Glomerular endothelial cell (primary cell): ENCODE data around the gene SPACA5B. TPM values are rescaled to one million over a fixed set of nuclear protein-coding genes. Genes with fewer than 3 reads are reported as not detected.
"Not testable (repeated sequence)": the region's sequence is repeated elsewhere in the genome, so short reads cannot be mapped to it uniquely, and the experiment has no call there.

Experiments used
- DNase-seq: peaks from one replicate; pipeline ENCODE4 v3.0.0-alpha.2; 2011; ENCODE audit warnings: low read depth, low spot score; ENCODE audit errors: extremely low read depth
- total RNA-seq: library from RNA; depleted of rRNA; stranded (reverse); fragments of >200 nt; gene quantifications from 2 replicates; pipeline ENCODE4 v1.2.3, GENCODE V29; 2015

The SPACA5B gene
- total RNA-seq: not detected in 2 replicates

DNA sequence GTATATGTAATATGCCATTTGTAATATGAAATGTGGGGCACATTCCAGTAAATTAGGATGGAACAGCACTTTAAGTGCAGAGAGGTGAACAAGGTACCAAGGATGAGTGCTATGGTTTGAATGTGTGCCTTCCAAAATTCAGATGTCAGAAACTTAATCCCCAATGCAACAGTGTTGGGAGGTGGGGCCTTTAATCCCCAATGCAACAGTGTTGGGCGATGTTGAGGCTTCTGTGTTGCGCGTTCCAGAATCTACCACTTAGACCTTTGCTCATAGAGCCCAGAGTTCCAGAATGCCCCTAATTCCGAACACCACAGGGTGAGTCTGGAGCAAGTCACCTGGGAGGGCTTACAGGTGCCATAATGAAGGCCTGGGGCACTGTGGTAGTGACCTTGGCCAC lies at the start of gene SPACA5B:
Gene SPACA5B (plus strand): TSS at position 301 of the 400 bp plus-strand sequence. CDS start 62 bp downstream, at position 363.
- DNase-seq: not testable (repeated sequence)

DNA sequence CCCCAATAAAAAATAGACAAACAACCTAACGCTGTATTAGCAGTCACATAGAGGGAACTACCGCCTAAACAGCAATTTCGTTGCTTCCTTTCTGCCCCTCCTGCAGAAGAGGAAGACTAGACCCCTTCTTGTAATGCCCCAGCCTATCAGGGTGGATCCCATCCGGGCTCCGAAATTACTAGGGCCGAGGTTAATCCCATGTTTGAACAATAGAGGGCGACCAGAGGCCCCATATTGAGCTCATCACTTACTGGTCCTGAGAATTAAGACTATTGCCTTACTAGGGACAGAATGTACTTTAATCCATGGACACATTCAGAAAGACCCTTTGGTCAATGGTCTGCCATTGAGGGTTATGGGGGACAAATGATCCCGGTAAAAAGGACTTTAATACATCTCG lies 47.2 kb upstream of the SPACA5B start:
- DNase-seq: no peak

DNA sequence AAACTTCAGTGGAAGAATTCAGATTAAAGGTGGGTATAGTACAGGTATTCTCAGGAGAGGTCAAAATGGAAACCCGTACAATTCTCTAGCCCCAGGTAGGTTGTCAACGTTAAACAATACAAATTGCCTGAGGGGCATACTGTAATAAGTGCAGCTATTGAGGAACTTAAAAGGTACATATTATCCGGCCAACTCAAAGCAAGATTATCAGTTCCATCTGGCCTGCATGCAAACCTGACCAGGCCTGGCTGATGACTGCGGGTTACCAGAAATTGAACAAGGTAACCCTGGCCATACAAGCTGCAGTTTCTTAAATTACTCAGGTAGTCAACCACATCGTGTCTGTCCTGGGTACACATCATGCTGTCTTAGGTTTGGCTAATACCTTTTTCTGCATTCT lies 46.7 kb upstream of the SPACA5B start:
- no peak for DNase-seq

DNA sequence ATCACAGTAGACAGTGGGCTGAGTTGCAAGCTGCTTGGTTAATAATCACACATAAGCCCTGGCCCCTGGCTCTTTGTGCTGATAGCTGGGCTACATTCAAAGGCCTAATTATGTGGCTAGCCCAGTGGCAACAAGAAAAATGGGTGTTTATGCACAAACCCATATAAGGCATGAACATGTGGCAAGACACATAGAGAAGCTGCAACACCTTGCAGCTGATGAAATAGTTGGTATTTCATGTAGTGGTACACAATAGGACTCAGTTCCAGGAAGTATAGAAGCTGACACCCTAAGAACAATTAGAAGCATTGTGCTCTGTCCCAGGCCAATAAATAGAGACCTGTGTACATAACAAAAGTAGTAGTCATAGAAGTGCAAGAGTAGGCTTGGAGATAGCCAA lies 44.3 kb upstream of the SPACA5B start:
- DNase-seq: no peak

DNA sequence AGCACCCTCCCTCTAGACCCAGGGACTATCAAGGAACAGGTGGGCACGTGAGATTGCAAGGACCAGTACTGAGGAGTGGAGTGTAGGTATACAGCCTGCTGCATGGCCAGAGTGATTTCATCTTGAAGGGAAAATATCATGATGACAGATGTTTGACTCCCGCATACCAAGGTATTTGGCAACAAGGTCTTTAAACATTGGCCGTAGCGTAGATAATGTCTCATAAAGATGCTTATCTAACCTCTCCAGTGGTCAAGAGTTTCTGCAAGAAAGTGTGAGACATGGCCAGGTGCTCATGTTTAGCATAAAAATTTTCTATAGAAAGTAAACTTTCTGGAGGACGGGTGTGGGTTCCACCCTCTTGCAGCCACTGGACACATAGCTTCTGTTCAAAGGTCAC lies 40.3 kb upstream of the SPACA5B start:
- no peak for DNase-seq

DNA sequence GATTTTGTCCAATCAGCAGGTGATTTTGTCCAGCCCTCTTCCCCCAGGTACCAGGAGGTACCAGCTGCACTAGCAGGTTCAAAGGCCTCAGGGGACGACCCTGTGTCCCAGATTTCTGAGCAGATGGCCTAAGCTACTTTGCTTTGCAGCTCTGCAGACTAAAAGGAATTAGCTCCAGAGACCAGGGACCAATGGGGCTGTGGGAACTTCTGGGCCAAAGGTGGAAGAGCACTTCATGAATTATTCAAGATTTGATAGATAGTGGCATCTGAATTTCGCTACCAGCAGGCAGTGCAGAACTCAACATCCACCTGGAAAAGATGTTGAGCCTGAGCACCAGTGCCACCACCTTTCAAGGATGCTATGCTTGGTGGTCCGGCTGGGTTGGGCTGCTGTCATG lies 37.9 kb upstream of the SPACA5B start:
- DNase-seq: not testable (repeated sequence)

DNA sequence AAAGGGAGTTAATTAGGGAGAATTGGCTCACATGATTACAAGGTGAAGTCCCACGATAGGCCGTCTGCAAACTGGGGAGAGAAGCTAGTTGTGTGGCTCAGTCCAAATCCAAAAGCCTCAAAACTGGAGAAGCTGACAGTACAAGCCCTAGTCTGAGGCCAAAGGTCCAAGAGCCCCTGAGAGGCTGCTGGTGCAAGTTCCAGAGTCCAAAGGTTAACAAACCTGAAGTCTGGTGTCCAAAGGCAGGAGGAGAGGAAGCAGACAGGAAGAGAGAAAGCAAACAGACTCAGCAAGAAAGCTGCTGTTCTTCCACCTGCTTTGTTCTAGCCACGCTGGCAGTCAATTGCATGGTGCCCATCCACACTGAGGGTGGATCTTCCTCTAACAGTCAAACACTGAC lies 29.0 kb upstream of the SPACA5B start:
- no peak for DNase-seq

DNA sequence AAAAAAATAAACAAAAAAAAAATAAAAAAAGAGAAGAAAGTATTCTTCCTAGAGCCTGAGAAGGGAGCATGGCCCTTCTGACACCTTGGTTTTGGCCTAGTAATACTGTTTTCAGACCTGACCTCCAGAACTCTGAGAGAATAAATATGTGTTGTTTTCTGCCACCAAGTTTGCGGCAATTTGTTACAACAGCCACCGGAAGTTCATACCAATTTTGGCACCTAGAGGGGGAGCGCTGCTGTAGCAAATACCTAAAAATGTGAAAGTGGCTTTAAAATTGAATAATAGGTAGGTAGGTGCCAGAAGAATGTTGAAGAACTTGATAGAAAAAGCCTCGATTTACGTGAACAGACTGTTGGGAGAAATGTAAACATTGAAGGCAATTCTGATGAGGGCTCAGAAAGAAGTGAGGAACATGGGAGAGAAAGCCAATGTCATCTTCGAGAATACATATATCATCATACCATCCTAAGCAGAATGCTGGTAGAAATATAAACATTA lies 27.5 kb upstream of the SPACA5B start:
- no peak for DNase-seq

DNA sequence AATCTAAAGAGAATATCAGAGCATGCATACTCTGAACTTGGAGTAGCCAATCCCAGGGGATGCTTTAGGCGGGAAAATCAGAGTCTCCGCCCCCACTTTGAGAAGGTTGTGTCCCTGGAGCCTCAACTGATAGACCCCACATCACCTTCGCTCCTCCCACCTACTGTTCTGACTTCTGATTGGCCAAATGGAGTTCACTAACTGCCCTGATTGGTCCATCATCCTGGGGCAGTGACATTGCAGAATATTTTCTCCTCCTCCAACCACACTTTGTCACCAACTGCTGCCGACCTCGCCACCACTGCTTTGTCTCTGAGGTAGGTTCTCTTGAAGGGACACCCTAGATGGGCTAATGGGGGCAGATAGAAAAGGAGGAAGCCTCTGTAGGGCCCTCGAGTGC lies 22.7 kb upstream of the SPACA5B start:
- no peak for DNase-seq

DNA sequence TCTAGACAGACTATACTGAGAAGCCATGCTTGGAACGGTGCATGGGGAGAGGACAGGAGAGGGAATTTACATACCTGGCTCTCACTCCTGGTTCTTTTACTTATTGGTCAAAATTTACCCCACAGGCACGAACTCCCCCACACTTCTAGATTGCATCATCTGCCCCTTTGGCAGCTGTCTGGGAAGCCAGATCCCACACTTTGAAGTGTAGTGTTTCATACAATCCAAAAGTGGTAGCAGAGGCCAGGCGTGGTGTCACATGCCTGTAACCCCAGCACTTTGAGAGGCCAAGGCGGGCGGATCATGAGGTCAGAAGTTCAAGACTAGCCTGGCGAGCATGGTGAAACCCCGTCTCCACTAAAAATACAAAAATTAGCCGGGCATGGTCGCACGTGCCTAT lies 5.1 kb upstream of the SPACA5B start:
- not testable (repeated sequence) for DNase-seq

DNA sequence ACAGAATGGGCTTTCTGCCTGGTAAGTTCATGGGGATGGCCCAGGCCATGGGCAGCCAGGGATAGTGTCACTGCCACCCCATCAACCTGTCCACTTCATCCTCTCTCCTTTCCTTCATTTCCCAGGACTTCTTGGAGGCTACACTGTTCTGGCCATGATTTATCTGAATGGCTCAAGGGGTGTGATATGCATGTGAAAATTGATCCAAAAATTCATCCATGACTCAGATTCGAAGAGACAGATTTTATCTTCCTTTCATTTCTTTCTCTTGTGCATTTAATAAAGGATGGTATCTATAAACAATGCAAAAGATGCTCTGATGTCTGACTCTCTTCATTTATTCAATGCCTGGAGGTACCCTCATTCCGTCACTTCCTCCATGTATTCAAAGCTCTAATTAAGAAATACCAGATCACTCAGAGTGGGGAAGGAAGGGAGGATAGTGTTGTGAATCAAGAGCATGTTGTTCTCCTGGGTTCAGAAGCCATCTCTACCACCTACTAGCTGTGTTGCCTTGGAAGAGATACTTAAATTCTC lies 1.9 kb downstream of the SPACA5B start:
- DNase-seq: not testable (repeated sequence)

DNA sequence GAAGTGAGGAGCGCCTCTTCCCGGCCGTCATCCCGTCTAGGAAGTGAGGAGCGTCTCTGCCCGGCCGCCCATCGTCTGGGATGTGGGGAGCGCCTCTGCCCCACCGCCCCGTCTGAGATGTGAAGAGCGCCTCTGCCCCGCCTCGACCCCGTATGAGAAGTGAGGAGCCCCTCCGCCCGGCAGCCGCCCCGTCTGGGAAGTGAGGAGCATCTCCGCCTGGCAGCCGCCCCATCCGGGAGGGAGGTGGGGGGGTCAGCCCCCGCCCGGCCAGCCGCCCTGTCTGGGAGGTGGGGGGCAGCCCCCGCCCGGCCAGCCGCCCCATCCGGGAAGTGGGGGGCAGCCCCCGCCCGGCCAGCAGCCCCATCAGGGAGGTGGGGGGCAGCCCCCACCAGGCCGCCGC lies 8.7 kb downstream of the SPACA5B start:
- not testable (repeated sequence) for DNase-seq

DNA sequence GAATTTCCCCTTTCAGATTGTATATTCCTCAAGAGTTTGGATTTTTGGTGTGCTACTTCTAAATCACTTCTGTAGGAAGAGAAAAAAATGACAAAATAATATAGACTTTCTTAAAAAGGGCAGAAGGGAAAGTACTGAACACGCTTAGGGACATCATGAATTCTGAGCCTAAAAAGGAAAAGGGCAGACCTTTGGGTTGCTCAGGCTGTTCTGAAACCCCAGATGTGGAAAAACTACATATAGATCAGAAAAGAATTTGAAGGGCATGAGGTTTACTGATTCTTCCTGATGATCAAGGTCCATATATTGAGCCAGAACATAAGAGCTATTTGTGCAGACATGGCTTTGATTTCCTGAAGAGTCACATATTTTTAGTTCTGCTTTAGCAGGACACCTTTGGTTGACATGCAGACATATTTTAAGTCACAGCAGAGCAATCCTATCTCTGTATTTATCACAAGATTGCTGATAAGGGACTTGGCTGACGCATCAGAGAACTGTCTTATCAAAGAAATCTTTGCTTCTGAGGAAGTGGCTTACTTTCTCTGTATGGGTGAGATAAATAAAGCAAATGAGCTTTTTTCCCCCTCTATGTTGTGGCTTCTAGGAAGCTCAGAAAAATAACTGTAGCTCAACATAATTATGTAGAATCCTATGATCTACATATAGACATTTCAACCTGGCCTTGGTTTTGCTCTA lies 11.5 kb downstream of the SPACA5B start:
- DNase-seq: not testable (repeated sequence)

DNA sequence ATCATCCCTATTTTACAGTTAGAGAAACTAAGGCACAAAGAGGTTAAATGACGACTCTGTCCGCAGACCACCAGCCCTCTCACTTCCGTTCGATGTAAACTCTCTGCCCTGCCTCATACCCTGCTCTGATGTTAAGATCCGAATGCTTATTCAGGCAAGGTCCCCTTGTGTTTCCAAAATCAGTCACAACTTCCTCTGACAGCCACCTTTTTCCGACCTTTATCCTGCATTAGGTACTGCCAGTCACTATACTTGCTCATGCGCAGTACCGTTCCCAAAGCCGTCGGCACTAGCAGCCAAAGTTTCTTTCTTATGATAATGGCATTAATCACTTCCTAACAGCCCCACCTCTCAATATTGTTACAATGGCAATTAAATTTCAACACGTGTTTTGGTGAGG lies 12.3 kb downstream of the SPACA5B start:
- not testable (repeated sequence) for DNase-seq

DNA sequence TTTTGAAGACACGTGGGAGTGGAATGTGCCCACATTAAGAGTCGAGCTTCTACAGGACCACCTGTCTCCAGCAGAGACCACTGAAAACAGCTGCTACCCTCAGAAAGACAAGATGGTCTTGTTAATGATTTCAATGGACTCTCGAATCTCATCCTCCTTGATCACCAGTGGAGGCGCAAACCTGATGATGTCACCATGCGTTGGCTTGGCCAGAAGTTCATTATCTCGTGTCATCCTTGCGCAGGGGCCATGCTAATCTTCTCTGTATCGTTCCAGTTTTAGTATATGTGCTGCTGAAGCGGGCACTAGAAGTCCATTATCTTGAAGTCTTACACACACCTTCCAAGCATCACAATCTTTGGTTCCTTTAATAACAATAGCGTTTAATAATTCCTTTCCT lies 23.3 kb downstream of the SPACA5B start:
- DNase-seq: no peak

DNA sequence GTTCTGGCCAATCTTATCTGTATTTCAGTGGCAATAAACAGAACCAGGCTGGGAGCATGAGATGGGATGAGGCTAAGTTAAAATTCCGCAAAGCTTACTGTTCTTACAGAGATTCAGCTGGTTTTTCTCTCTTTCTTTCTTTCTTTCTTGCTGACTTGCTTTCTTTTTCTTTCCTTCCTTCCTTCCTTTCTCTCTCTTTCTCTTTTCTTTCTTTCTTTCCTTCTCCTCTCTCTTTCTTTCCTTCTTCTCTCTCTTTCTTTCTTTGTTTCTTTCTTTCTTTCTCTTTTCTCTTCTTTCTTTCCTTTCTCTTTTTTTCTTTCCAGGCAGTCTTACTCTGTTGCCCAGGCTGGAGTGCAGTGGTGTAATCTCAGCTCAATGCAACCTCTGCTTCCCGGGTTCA lies 24.4 kb downstream of the SPACA5B start:
- no peak for DNase-seq

DNA sequence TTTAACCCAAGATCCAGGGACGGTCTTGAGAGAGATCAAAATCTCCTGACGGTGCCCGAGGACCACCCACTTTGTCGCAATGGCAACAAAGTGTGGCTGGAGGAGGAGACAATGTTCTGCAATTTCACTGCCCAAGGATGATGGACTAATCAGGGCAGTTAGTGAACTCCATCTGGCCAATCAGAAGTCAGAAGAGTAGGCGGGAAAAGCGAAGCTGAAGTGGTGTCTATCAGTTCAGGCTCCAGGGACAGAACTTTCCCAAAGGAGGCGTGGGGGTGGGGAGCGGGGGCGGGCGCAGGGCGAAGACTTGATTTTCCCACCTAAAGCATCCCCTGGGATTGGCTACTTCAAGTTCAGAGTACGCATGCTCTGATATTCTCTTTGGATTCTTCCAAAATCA lies 25.6 kb downstream of the SPACA5B start:
- no peak for DNase-seq

DNA sequence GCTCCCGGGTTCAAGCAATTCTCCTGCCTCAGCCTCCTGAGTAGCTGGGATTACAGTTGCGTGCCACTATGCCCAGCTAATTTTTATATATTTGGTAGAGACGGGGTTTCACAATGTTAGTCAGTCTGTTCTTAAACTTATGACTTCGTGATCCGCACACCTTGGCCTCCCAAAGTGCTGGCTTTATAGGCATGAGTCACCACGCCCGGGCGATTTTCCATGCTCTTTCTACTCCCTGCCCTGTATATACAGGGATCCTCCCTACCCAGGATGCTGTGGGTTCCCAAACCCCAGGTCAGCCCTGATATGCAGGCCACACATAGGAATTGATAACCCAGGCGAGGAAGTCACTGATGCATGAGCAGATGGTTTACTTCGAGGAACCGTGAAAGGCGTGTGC lies 34.8 kb downstream of the SPACA5B start:
- DNase-seq: no peak

DNA sequence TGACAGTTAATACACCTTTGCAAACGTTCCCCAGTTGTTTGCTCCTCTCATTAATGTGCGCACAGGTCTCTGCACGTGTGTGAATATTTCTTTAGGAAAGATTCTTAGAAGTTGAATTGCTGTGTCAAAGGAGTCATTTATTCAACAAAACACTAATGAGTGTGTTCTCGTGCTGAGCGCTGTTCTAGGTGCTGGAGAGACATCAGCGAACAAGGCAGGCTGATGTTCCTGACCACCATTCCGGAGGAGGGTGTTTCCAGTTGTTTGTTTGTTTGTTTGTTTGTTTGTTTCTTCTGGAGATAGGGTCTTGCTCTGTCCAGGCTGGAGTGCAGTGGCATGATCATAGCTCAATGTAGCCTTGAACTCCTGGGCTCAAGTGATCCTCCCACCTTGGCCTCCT lies 35.9 kb downstream of the SPACA5B start:
- not testable (repeated sequence) for DNase-seq

DNA sequence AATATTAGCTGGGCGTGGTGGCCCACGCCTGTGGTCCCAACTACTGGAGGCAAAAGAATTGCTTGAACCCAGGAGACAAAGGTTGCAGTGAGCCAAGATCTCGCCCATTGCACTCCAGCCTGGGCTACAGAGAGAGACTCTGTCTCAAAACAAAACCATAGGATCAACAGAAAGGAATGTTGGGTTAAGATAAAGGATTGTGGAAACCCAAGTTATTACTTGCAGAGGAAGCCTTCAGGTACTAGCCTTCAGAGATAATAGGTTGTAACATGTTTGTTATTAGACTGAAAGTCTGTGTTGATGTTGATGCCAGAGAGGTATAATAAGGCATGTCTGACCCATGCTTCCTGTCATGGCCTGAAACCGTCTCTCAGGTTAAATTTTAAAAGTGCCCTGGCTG lies 49.3 kb downstream of the SPACA5B start:
- no peak for DNase-seq

DNA sequence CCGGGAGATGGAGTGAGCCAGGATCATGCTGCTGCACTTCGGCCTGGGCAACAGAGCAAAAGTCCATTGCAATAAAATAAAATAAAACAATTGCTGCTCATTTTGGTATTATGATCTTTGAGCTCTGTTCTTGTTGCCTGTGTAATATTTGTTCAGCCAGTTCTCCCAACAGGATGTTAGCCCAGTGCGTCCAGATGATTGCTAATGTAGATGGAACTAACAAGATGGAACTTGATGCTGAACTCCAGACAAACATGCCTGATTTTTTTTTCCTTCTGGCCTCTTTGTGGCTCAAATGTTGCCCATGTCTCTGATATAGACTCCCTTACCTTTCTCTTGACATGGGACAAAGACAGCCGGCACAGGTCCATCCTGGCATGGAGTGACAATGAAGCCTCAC lies 50.4 kb downstream of the SPACA5B start:
- DNase-seq: no peak

DNA sequence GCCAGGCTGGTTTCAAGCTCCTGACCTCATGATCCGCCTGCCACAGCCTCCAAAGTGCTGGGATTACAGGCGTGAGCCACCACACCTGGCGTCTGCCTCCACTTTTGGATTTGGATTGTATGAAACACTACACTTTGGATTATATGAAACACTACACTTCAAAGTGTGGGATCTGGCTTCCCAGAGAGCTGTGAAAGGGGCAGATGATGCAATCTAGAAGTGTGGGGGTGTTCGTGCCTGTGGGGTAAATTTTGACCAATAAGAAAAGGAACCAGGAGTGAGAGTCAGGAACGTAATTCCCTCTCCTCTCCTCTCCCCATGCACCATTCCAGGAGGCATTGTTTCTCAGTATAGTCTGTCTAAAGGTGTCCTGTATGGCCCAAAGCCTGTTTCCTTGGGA lies 51.5 kb downstream of the SPACA5B start:
- not testable (repeated sequence) for DNase-seq
